HEK293 (cell line): ENCODE measurements around the gene IDE.

Source experiments
- EGR2 ChIP-seq: fragments of 450-650 bp; formaldehyde crosslinking; IDR thresholded peaks from 2 replicates; pipeline ENCODE4 v1.5.1; 2016; ENCODE audit warnings: low read depth, missing biosample characterization, missing genetic modification characterization
- KLF7 ChIP-seq: fragments of 450-650 bp; formaldehyde crosslinking; IDR thresholded peaks from 2 replicates; pipeline ENCODE4 v1.5.1; 2016; ENCODE audit warnings: missing biosample characterization, missing genetic modification characterization, borderline replicate concordance
- KLF9 ChIP-seq: fragments of 450-650 bp; formaldehyde crosslinking; IDR thresholded peaks from 2 replicates; pipeline ENCODE4 v1.5.1; 2016; ENCODE audit warnings: missing biosample characterization, missing genetic modification characterization, low read depth
- OVOL3 ChIP-seq: fragments of 450-650 bp; formaldehyde crosslinking; IDR thresholded peaks from 2 replicates; pipeline ENCODE4 v1.5.1; 2016; ENCODE audit warnings: missing biosample characterization, missing genetic modification characterization
- PRDM1 ChIP-seq: fragments of 450-650 bp; formaldehyde crosslinking; IDR thresholded peaks from 2 replicates; pipeline ENCODE4; 2016; ENCODE audit warnings: missing biosample characterization, missing genetic modification characterization
- SP3 ChIP-seq: fragments of 450-650 bp; formaldehyde crosslinking; IDR thresholded peaks from 2 replicates; pipeline ENCODE4 v1.5.1; 2016; ENCODE audit warnings: missing biosample characterization, missing genetic modification characterization
- TCF7L2 ChIP-seq: IDR thresholded peaks from 2 replicates; pipeline ENCODE4 v1.6.1; 2011; ENCODE audit warnings: low read depth, mild to moderate bottlenecking, inconsistent platforms, low read length, moderate library complexity, borderline replicate concordance
- WT1 ChIP-seq: fragments of 450-650 bp; formaldehyde crosslinking; IDR thresholded peaks from 2 replicates; pipeline ENCODE4 v1.5.1; 2016; ENCODE audit warnings: missing biosample characterization, missing genetic modification characterization
- ZBTB44 ChIP-seq: fragments of 450-650 bp; IDR thresholded peaks from 2 replicates; pipeline ENCODE4 v1.5.1; 2018; ENCODE audit warnings: missing biosample characterization, mild to moderate bottlenecking, missing genetic modification characterization
- ZBTB48 ChIP-seq: fragments of 450-650 bp; formaldehyde crosslinking; IDR thresholded peaks from 2 replicates; pipeline ENCODE4 v1.5.1; 2016; ENCODE audit warnings: missing biosample characterization, missing genetic modification characterization
- ZBTB49 ChIP-seq: fragments of 450-650 bp; formaldehyde crosslinking; IDR thresholded peaks from 2 replicates; pipeline ENCODE4 v1.5.1; 2016; ENCODE audit warnings: missing biosample characterization, missing genetic modification characterization, low read depth
- ZFP37 ChIP-seq: fragments of 450-650 bp; formaldehyde crosslinking; IDR thresholded peaks from 2 replicates; pipeline ENCODE4 v1.5.1; 2016; ENCODE audit warnings: missing biosample characterization, missing genetic modification characterization
- ZFP69B ChIP-seq: fragments of 450-650 bp; formaldehyde crosslinking; IDR thresholded peaks from 2 replicates; pipeline ENCODE4 v1.5.1; 2016; ENCODE audit warnings: missing biosample characterization, missing genetic modification characterization
- ZNF10 ChIP-seq: fragments of 450-650 bp; formaldehyde crosslinking; IDR thresholded peaks from 2 replicates; pipeline ENCODE4 v1.5.1; 2017; ENCODE audit warnings: missing biosample characterization, missing genetic modification characterization
- ZNF112 ChIP-seq: fragments of 450-650 bp; formaldehyde crosslinking; IDR thresholded peaks from 2 replicates; pipeline ENCODE4 v1.5.0; 2017; ENCODE audit warnings: missing biosample characterization, missing genetic modification characterization
- ZNF184 ChIP-seq: fragments of 450-650 bp; IDR thresholded peaks from 2 replicates; pipeline ENCODE4 v1.5.1; 2018; ENCODE audit warnings: missing biosample characterization, mild to moderate bottlenecking, missing genetic modification characterization
- ZNF223 ChIP-seq: fragments of 450-650 bp; formaldehyde crosslinking; IDR thresholded peaks from 2 replicates; pipeline ENCODE4 v1.5.1; 2016; ENCODE audit warnings: missing biosample characterization, missing genetic modification characterization
- ZNF274 ChIP-seq, 2 experiments: fragments of 200-500 bp in 1 of 2; fragments of 450-650 bp in 1 of 2; sonication (Bioruptor generic) in 1 of 2; formaldehyde crosslinking in 1 of 2; IDR thresholded peaks; 2 replicates each; pipeline versions ENCODE4 v1.5.1 to v1.6.1; 2014 to 2016; ENCODE audit warnings: borderline replicate concordance in 1 of 2, inconsistent platforms in 1 of 2, low read length in 1 of 2, missing biosample characterization in 1 of 2, missing genetic modification characterization in 1 of 2
- ZNF37A ChIP-seq: fragments of 450-650 bp; IDR thresholded peaks from 2 replicates; pipeline ENCODE4 v1.5.1; 2018; ENCODE audit warnings: missing biosample characterization, missing genetic modification characterization
- ZNF510 ChIP-seq: fragments of 450-650 bp; formaldehyde crosslinking; IDR thresholded peaks from 2 replicates; pipeline ENCODE4 v1.5.1; 2018; ENCODE audit warnings: mild to moderate bottlenecking, missing genetic modification characterization, missing biosample characterization; ENCODE audit not compliant: insufficient replicate concordance
- ZNF548 ChIP-seq: fragments of 450-650 bp; formaldehyde crosslinking; IDR thresholded peaks from 2 replicates; pipeline ENCODE4 v1.5.1; 2016; ENCODE audit warnings: missing biosample characterization, missing genetic modification characterization
- ZNF571 ChIP-seq: fragments of 450-650 bp; formaldehyde crosslinking; IDR thresholded peaks from 2 replicates; pipeline ENCODE4 v1.5.0; 2017; ENCODE audit warnings: missing biosample characterization, missing genetic modification characterization
- ZNF624 ChIP-seq: fragments of 450-650 bp; formaldehyde crosslinking; IDR thresholded peaks from 2 replicates; pipeline ENCODE4 v1.5.1; 2017; ENCODE audit warnings: missing biosample characterization, missing genetic modification characterization
- ZNF664 ChIP-seq: fragments of 450-650 bp; formaldehyde crosslinking; IDR thresholded peaks from 2 replicates; pipeline ENCODE4 v1.5.1; 2016; ENCODE audit warnings: missing biosample characterization, missing genetic modification characterization
- ZNF701 ChIP-seq: fragments of 450-650 bp; formaldehyde crosslinking; IDR thresholded peaks from 2 replicates; pipeline ENCODE4 v1.5.1; 2016; ENCODE audit warnings: missing biosample characterization, missing genetic modification characterization
- ZNF776 ChIP-seq: fragments of 450-650 bp; formaldehyde crosslinking; IDR thresholded peaks from 2 replicates; pipeline ENCODE4 v1.5.0; 2017; ENCODE audit warnings: missing biosample characterization, missing genetic modification characterization, borderline replicate concordance
- ZNF791 ChIP-seq: fragments of 450-650 bp; formaldehyde crosslinking; IDR thresholded peaks from 2 replicates; pipeline ENCODE4 v1.5.1; 2016; ENCODE audit warnings: missing biosample characterization, missing genetic modification characterization
- ZNF837 ChIP-seq: fragments of 450-650 bp; formaldehyde crosslinking; IDR thresholded peaks from 2 replicates; pipeline ENCODE4 v1.5.1; 2016; ENCODE audit warnings: missing biosample characterization, missing genetic modification characterization
- ZNF843 ChIP-seq: fragments of 450-650 bp; formaldehyde crosslinking; IDR thresholded peaks from 2 replicates; pipeline ENCODE4 v1.5.1; 2016; ENCODE audit warnings: missing biosample characterization, missing genetic modification characterization
- TF ChIP-seq, protein P1 (sequence below): fragments of 450-650 bp; formaldehyde crosslinking; IDR thresholded peaks from 2 replicates; pipeline ENCODE4 v1.5.1; 2017; ENCODE audit warnings: missing biosample characterization, missing genetic modification characterization
- TF ChIP-seq, protein P2 (sequence below): fragments of 450-650 bp; formaldehyde crosslinking; IDR thresholded peaks from 2 replicates; pipeline ENCODE4 v1.5.1; 2016; ENCODE audit warnings: missing biosample characterization, missing genetic modification characterization

Gene IDE

DNA sequence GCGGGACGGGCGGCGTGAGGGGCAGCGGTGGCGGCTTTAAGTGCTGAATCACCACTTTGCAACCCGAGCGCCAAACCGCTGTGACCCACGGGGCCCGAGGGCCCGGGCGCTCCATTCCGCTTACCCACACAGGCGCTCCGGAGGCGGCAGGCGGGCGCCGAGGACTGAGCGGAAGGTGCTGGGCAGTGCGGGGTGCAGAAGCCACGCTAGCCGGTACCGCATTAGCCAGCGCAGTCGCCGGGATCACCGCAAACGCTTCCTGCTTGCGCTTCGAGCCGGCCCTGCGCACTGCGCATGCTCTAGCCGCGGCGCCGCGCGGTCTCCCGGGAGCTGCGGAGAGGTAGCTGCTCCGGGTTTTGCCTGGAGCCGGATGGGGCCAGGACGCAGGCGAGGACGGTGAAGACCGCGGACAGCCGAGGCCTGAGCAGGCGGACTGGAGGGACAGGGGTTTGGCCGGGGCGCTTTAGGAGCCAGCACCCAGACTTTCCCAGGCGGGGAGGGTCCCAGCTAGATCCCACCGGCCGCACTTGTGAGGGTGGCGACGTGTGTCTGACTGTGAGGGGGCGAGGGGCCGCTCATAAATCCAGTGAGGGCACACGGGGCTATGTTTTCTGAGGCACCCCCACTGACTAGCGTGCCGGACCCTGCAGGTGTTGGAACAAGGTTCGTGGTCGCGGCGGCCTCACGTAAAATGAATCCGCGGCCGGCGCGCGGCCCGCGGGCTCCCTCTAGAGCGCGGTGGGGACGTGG, at the start of gene IDE (continued):
- no peak for TF ChIP-seq WT1
- no peak for TF ChIP-seq ZNF701 (tag by site-specific recombination)
- TF ChIP-seq ZBTB44, result no peak
- TF ChIP-seq PRDM1 (tag by site-specific recombination), result no peak
- TF ChIP-seq ZNF791 (tag by site-specific recombination), result no peak
- no peak for TF ChIP-seq OVOL3 (tag by site-specific recombination)
- TF ChIP-seq TCF7L2, result no peak
- 0 out of 2 replicates have a peak, but pooled peaks have one; percentile 19 for TF ChIP-seq SP3 (tag by site-specific recombination)
- TF ChIP-seq ZFP37, result peak; percentile 92
- TF ChIP-seq, protein P1, sequence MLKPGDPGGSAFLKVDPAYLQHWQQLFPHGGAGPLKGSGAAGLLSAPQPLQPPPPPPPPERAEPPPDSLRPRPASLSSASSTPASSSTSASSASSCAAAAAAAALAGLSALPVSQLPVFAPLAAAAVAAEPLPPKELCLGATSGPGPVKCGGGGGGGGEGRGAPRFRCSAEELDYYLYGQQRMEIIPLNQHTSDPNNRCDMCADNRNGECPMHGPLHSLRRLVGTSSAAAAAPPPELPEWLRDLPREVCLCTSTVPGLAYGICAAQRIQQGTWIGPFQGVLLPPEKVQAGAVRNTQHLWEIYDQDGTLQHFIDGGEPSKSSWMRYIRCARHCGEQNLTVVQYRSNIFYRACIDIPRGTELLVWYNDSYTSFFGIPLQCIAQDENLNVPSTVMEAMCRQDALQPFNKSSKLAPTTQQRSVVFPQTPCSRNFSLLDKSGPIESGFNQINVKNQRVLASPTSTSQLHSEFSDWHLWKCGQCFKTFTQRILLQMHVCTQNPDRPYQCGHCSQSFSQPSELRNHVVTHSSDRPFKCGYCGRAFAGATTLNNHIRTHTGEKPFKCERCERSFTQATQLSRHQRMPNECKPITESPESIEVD (tag by site-specific recombination), result no peak
- peak; percentile 33; the same call in 1 of the 2 replicates for TF ChIP-seq ZNF664 (tag by site-specific recombination)
- 0 out of 2 replicates have a peak, but pooled peaks have one; percentile 9 for TF ChIP-seq ZNF223
- 0 out of 2 replicates have a peak, but pooled peaks have one; percentile 23 for TF ChIP-seq ZNF837
- peak; percentile 65 for TF ChIP-seq ZNF10 (tag by site-specific recombination)
- no peak for TF ChIP-seq ZNF548 (tag by site-specific recombination)
- TF ChIP-seq ZNF274 (IDR thresholded peaks at IDR 0.05; ENCODE audit: low read length), result no peak
- TF ChIP-seq ZNF274 (tag by site-specific recombination; IDR thresholded peaks at IDR 0.05; ENCODE audit: borderline replicate concordance), result no peak
- TF ChIP-seq ZNF624 (tag by site-specific recombination), result no peak
- TF ChIP-seq, protein P2, sequence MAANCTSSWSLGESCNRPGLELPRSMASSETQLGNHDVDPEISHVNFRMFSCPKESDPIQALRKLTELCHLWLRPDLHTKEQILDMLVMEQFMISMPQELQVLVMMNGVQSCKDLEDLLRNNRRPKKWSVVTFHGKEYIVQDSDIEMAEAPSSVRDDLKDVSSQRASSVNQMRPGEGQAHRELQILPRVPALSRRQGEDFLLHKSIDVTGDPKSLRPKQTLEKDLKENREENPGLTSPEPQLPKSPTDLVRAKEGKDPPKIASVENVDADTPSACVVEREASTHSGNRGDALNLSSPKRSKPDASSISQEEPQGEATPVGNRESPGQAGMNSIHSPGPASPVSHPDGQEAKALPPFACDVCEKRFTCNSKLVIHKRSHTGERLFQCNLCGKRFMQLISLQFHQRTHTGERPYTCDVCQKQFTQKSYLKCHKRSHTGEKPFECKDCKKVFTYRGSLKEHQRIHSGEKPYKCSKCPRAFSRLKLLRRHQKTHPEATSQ (tag by site-specific recombination), result 0 out of 2 replicates have a peak, but pooled peaks have one; percentile 61
- no peak for TF ChIP-seq ZNF510 (tag by site-specific recombination)
- TF ChIP-seq ZNF184 (tag by site-specific recombination), result no peak
- TF ChIP-seq ZNF776, result no peak
- TF ChIP-seq ZBTB49 (tag by site-specific recombination), result no peak
- TF ChIP-seq KLF7 (tag by site-specific recombination), result peak; percentile 29; the same call in 1 of the 2 replicates
- peak; percentile 64 for TF ChIP-seq ZBTB48 (tag by site-specific recombination)
- 0 out of 2 replicates have a peak, but pooled peaks have one; percentile 56 for TF ChIP-seq ZNF843
- peak; percentile 20; the same call in 1 of the 2 replicates for TF ChIP-seq KLF9
- TF ChIP-seq ZNF112, result no peak
- no peak for TF ChIP-seq ZNF37A (tag by site-specific recombination)
- TF ChIP-seq ZFP69B (tag by site-specific recombination), result peak; percentile 82; the same call in 1 of the 2 replicates
- TF ChIP-seq ZNF571 (tag by site-specific recombination), result no peak
- no peak for TF ChIP-seq EGR2 (tag by site-specific recombination)
